ENCODE results near the gene PTP4A1. TPM values are rescaled to one million over a fixed set of nuclear protein-coding genes. Genes with fewer than 3 reads are reported as not detected.

PTP4A1 gene
- total RNA-seq, 1 experiment from 2014 or later: 123 TPM

- Histone ChIP-seq H3K4me1 (ENCODE audit: control insufficient read depth in 1 of 2, insufficient read depth in 2 of 2, low read length in 2 of 2) (peaks cover 0 to 5% of the 10 kb centered on the region in 2 experiments; a peak in 1 of 4 replicates), H2AFZ (ENCODE audit: low read depth, low read length, poor library complexity, severe bottlenecking) (no peak overlapping the region), H3K36me3 (ENCODE audit: control insufficient read depth in 1 of 2, insufficient read depth in 2 of 2, low read length in 2 of 2) (no peaks in the 10 kb centered on the region), H3K4me2 (ENCODE audit: low read length) (no peak overlapping the region), H3K4me3 (replicated peaks in 1 of 2; ENCODE audit: low read depth in 1 of 2, low read length in 2 of 2) (no peak overlapping the region), H4K20me1 (ENCODE audit: insufficient read depth) (no peaks in the 10 kb centered on the region), H3K9ac (ENCODE audit: low read length) (no peak overlapping the region), H3K27ac (ENCODE audit: low read depth, low read length) (no peak overlapping the region), H3K79me2 (ENCODE audit: insufficient read depth, low read length) (no peaks in the 10 kb centered on the region), H3K9me3 (ENCODE audit: control insufficient read depth in 1 of 2, insufficient read depth in 1 of 2, low read depth in 1 of 2, low read length in 2 of 2) (no peaks in the 10 kb centered on the region), H3K9me2 (ENCODE audit: insufficient read depth) (no peaks in the 10 kb centered on the region), H3K27me3 (ENCODE audit: insufficient read depth, low read length) (no peaks in the 10 kb centered on the region)
- no peak for TF ChIP-seq ZBTB33 (IDR thresholded peaks at IDR 0.05; ENCODE audit: extremely low read depth, insufficient replicate concordance, low read length)
- no peak for TF ChIP-seq CEBPB (IDR thresholded peaks at IDR 0.05; ENCODE audit: low read depth)
- TF ChIP-seq ELF1 (IDR thresholded peaks at IDR 0.05; ENCODE audit: borderline replicate concordance, low read depth): no peak
- no peak for TF ChIP-seq ZFX (IDR thresholded peaks at IDR 0.05)
- TF ChIP-seq TCF7L2 (IDR thresholded peaks at IDR 0.05; ENCODE audit: borderline replicate concordance, extremely low read depth, insufficient read depth, insufficient read length): no peak
- TF ChIP-seq RAD21 (IDR thresholded peaks at IDR 0.05; ENCODE audit: low read depth): no peak
- TF ChIP-seq EZH2phosphoT487 (IDR thresholded peaks at IDR 0.05; ENCODE audit: borderline replicate concordance): no peak
- no peak for TF ChIP-seq REST (IDR thresholded peaks at IDR 0.05; ENCODE audit: low read depth)
- TF ChIP-seq CBX3 (IDR thresholded peaks at IDR 0.05; ENCODE audit: low read depth): no peak
- TF ChIP-seq JUND (IDR thresholded peaks at IDR 0.05): no peak
- DNase-seq (ENCODE audit: low read depth, low spot score) (no peak), ATAC-seq (no peak)
- RAD21 ChIA-PET (ENCODE audit: low non-redundant PET in 1 of 2, low total read pairs in 2 of 2, uncharacterized antibody in 2 of 2, unreplicated experiment in 2 of 2): no interaction called here
- POLR2A ChIA-PET: no interaction called here
- BruUV-seq (replicated peaks): no TSS peak
- intact Hi-C loops (cut with micrococcal nuclease): no loop called here
- CTCF ChIA-PET: no interaction called here
Observed at GRCh38 chr6:63546236-63546635, 26.0 kb upstream of the PTP4A1 start.
